ENCODE data around the gene TRIM16.
A peak's percentile ranks its signal among the peaks of the same experiment; 100 is the strongest.
"Not testable (repeated sequence)": the region's sequence is repeated elsewhere in the genome, so short reads cannot be mapped to it uniquely, and the experiment has no call there.

The TRIM16 gene

GRCh38 chr17:15616828-15617227 is 67.3 kb downstream of the TRIM16 start:
- DNase-seq (ENCODE audit: low read depth in 2 of 2), result not testable (repeated sequence)

- not testable (repeated sequence) for DNase-seq (ENCODE audit: low read depth in 2 of 2)
Measured at GRCh38 chr17:15615850-15616249, 68.3 kb downstream of the TRIM16 start.

GRCh38 chr17:15613111-15613510 is 71.0 kb downstream of the TRIM16 start:
- not testable (repeated sequence) for DNase-seq (ENCODE audit: low read depth in 2 of 2)

GRCh38 chr17:15592960-15593359 is 91.2 kb downstream of the TRIM16 start:
- DNase-seq (ENCODE audit: low read depth in 2 of 2), result not testable (repeated sequence)

DNA sequence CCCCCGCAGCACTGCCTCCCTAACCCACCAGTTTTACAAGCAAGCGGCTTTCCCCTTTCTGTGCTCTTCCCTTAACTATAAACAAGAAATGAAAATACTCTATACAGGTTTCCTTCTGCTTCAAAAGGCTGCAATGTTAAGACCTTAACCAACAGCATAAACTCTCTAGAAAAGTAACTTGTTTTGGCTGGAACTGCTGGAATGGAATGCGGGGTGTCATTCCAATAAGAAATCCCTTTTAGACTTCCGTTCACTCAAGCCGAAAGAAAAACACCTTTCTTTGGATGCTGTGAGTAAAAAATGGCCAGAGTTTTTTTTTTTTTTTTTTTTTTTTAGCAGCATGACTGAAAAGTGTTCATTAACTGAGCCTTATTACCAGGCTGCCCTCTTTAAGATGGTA is 92.1 kb downstream of the TRIM16 start:
- not testable (repeated sequence) for DNase-seq (ENCODE audit: low read depth in 2 of 2)

DNA sequence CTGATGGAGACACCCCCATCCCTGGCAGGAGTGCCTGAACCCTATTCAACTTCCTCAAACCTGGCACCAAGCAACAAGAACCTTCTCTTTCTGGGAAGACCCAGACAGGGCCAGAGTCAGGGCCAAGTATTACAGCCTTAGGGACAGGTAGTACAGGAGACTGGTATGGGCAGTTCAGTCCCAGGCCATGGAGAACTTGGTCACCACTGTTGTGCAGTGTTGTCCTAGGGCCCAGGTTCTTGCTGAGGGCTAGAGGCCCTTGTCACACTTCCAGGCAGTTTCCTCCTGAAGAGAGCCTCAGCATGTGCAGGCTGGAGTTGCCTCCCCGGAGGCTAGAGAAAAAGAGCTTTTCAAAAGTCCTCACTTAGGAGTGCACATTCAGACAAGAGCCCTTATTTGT is 93.3 kb downstream of the TRIM16 start:
- not testable (repeated sequence) for DNase-seq (ENCODE audit: low read depth in 2 of 2)

GRCh38 chr17:15589544-15590536 is 94.3 kb downstream of the TRIM16 start:
- DNase-seq (ENCODE audit: low read depth in 2 of 2), result peak in 1 of 2 experiments; percentile 28

DNA sequence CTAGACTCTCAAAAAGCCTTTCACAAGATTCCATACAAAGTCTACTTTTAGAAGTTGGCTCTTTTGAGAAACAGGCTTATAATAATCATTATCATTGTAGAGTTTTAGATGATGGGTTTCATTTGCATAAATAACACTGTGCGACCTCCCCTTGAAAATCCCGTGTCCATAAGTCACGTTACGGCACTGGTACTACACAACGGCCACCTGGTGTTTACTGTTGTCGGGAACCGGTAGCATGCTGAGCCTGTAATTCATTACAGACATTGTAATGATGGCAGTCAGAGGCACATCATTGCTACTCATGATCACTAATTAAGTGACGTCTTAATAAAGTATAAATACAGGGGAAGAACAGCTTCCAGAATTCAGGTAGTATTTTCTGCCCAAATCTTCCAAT is 96.1 kb downstream of the TRIM16 start:
- DNase-seq (ENCODE audit: low read depth in 2 of 2), result not testable (repeated sequence)

- DNase-seq (ENCODE audit: low read depth in 2 of 2), result not testable (repeated sequence)
Measured at GRCh38 chr17:15583313-15583712, 100.8 kb downstream of the TRIM16 start.

GRCh38 chr17:15581462-15581861 is 102.6 kb downstream of the TRIM16 start:
- not testable (repeated sequence) for DNase-seq (ENCODE audit: low read depth in 2 of 2)

Measured in stimulated activated CD4-positive, alpha-beta T cell treated with anti-CD3 and anti-CD28 coated beads, Interleukin-12 subunit alpha, Interleukin-12 subunit beta, amount 100 ng/mL, for 24 hours (primary cell).